HG03097 (cell line): ENCODE results near the gene ADIPOQ.
"Not testable (repeated sequence)": the region's sequence is repeated elsewhere in the genome, so short reads cannot be mapped to it uniquely, and the experiment has no call there.

Source experiments
- ATAC-seq: cut with Tn5 transposase; IDR thresholded peaks from one replicate; pipeline ENCODE4 v1.9.1; 2021; ENCODE audit not compliant: unreplicated experiment, low FRiP score

Gene ADIPOQ

GRCh38 chr3:186869253-186870100 lies 27.0 kb downstream of the ADIPOQ start:
- ATAC-seq, result no peak

- ATAC-seq, result no peak
Measured at GRCh38 chr3:186870421-186871201, 28.1 kb downstream of the ADIPOQ start.

- ATAC-seq, result no peak
Measured at GRCh38 chr3:186871403-186871924, 29.0 kb downstream of the ADIPOQ start.

GRCh38 chr3:186873796-186874195 lies 31.3 kb downstream of the ADIPOQ start:
- ATAC-seq, result not testable (repeated sequence)

GRCh38 chr3:186874216-186874615 lies 31.7 kb downstream of the ADIPOQ start:
- ATAC-seq, result not testable (repeated sequence)

GRCh38 chr3:186874841-186875240 lies 32.3 kb downstream of the ADIPOQ start:
- not testable (repeated sequence) for ATAC-seq

GRCh38 chr3:186875708-186876107 lies 33.2 kb downstream of the ADIPOQ start:
- no peak for ATAC-seq

GRCh38 chr3:186879781-186880180 lies 37.3 kb downstream of the ADIPOQ start:
- ATAC-seq, result no peak

GRCh38 chr3:186880406-186880805 lies 37.9 kb downstream of the ADIPOQ start:
- ATAC-seq, result no peak

- no peak for ATAC-seq
Measured at GRCh38 chr3:186882150-186882524, 39.6 kb downstream of the ADIPOQ start.

GRCh38 chr3:186882881-186883685 lies 40.6 kb downstream of the ADIPOQ start:
- no peak for ATAC-seq

- no peak for ATAC-seq
Measured at GRCh38 chr3:186883686-186884058, 41.2 kb downstream of the ADIPOQ start.

- not testable (repeated sequence) for ATAC-seq
Measured at GRCh38 chr3:186884868-186885267, 42.4 kb downstream of the ADIPOQ start.

- no peak for ATAC-seq
Measured at GRCh38 chr3:186886202-186886981, 43.9 kb downstream of the ADIPOQ start.

- not testable (repeated sequence) for ATAC-seq
Measured at GRCh38 chr3:186887507-186887938, 45.0 kb downstream of the ADIPOQ start.

GRCh38 chr3:186888569-186888968 lies 46.1 kb downstream of the ADIPOQ start:
- ATAC-seq, result no peak

GRCh38 chr3:186889698-186890097 lies 47.2 kb downstream of the ADIPOQ start:
- not testable (repeated sequence) for ATAC-seq

- ATAC-seq, result no peak
Measured at GRCh38 chr3:186890911-186891310, 48.4 kb downstream of the ADIPOQ start.

- ATAC-seq, result not testable (repeated sequence)
Measured at GRCh38 chr3:186893071-186893470, 50.6 kb downstream of the ADIPOQ start.

- no peak for ATAC-seq
Measured at GRCh38 chr3:186895406-186895805, 52.9 kb downstream of the ADIPOQ start.
